Measurements from ENCODE around the gene JHY.
A peak's percentile ranks its signal among the peaks of the same experiment; 100 is the strongest.

The JHY gene

DNA sequence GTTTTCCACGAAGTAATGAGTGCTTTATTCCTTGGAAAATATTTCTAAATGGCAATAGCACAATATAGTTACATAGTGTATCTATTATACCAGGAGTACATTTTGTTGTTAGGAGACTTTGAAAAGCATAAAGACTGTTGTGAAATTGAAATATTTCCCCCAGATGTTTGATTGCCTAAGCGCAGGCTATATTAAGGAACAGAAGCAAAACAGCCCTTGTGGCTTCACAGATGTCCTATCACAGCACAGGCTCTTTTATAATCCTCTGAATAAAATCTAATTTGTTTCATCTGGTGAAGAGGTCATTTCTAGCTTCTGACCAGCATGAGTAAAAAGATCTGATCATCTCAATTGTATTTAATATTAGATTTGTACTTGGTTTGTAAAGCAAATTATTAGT, 50.9 kb downstream of the JHY start:
- H3K27me3 Mint-ChIP-seq, result no peaks in the 10 kb centered on the region
- DNase-seq, result no peak
- no peak overlapping the region for H3K4me3 Mint-ChIP-seq
- no peaks in the 10 kb centered on the region for H3K9me3 Mint-ChIP-seq
- H3K36me3 Mint-ChIP-seq, result no peaks in the 10 kb centered on the region
- no peaks in the 10 kb centered on the region for H3K4me1 Mint-ChIP-seq
- no peak overlapping the region for H3K27ac Mint-ChIP-seq
- CTCF ChIA-PET, result interaction anchor here (0.7 to 1.0 kb wide), 2 partner anchors 69 to 1278 kb away, joined by 3 read pairs; no protein-coding TSS in a partner anchor

DNA sequence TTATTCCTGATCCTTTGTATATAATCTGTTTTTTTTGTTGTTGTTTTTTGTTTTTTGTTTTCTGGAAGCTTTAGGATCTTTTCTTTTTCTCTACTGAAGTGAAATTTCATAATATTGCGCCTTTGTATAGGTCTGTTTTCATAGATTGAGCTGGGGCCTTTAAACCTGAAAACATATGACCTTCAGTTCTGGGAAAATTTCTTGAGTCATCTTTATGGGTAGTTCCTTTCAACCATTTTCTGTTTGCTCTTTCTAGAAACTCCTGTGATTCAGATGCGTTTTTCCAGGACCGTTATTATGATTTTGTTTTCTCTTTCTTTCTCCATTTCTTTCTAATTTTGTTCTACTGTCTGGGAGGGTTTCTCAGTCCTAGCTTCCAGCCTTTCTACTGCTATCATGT, 55.4 kb downstream of the JHY start:
- no peak for DNase-seq
- no peaks in the 10 kb centered on the region for H3K36me3 Mint-ChIP-seq
- H3K27me3 Mint-ChIP-seq, result no peaks in the 10 kb centered on the region
- CTCF ChIA-PET, result no interaction called here
- no peaks in the 10 kb centered on the region for H3K4me1 Mint-ChIP-seq
- no peaks in the 10 kb centered on the region for H3K9me3 Mint-ChIP-seq
- no peak overlapping the region for H3K27ac Mint-ChIP-seq
- H3K4me3 Mint-ChIP-seq, result no peak overlapping the region

DNA sequence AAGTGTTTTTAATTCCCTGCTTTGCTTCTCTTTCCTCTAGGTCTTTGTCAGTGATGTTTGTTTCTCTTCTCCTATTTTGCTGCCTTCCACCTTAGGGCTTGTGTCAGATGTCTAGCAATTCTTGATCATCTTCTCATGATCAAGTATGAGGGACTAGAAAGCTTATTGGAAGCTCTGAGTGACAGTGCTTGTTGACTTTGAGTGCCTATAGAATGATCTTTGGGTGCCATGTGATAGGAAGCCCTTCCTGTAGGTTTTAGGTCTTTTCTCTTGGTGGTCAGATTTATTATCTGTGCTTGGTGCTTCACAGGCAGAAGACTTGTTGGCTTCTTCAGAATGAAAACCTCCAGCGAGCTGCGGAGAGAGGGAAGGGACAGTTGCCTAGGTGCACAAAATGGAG, 56.0 kb downstream of the JHY start:
- Mint-ChIP-seq H3K4me1 (no peaks in the 10 kb centered on the region), H3K4me3 (no peak overlapping the region), H3K36me3 (no peaks in the 10 kb centered on the region), H3K27ac (no peak overlapping the region), H3K9me3 (no peaks in the 10 kb centered on the region), H3K27me3 (no peaks in the 10 kb centered on the region)
- DNase-seq, result no peak
- CTCF ChIA-PET, result no interaction called here

DNA sequence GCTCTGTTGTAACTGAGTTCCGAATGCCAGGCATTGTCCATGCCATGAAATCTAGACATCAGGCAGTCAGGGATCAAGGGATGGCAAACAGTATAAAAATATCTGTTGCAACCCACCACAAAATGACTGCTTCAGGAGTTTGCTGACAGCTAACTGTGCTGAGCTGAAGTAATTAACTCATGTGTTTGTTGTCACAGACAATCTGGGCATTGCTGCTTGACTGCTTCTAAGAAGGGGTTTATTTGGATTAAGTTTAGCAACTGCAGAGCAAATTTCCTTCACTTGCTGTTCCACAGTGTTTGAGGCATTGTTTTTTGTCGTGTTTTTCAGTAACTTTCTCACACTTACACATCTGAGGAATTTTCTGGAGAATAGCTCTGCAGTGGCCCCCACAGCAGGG, 68.7 kb downstream of the JHY start:
- no peak overlapping the region for H3K4me3 Mint-ChIP-seq
- H3K27me3 Mint-ChIP-seq, result peaks cover 3% of the 10 kb centered on the region
- H3K27ac Mint-ChIP-seq, result no peak overlapping the region
- peaks cover 4% of the 10 kb centered on the region for H3K4me1 Mint-ChIP-seq
- no peaks in the 10 kb centered on the region for H3K9me3 Mint-ChIP-seq
- no peak for DNase-seq
- no peaks in the 10 kb centered on the region for H3K36me3 Mint-ChIP-seq
- CTCF ChIA-PET, result no interaction called here

DNA sequence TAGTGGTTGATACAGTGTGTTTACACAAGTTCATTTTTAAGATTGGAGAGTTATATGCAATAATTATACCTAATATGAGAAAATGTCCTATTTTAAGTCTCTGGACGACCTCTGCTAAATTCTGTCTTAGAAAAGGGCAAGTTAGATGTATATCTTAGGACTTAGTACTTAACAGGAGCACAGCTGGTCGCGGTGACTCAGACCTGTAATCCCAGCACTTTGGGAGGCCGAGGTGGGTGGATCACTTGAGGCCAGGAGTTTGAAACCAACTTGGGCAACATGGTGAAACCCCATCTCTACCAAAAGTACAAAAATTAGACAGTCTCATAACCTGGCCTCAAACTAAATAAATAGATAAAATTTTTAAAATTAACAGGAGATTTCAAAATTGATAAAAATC, 71.9 kb downstream of the JHY start:
- no peaks in the 10 kb centered on the region for H3K27me3 Mint-ChIP-seq
- H3K4me1 Mint-ChIP-seq, result no peaks in the 10 kb centered on the region
- no peak overlapping the region for H3K4me3 Mint-ChIP-seq
- H3K27ac Mint-ChIP-seq, result no peak overlapping the region
- CTCF ChIA-PET, result no interaction called here
- no peaks in the 10 kb centered on the region for H3K36me3 Mint-ChIP-seq
- DNase-seq, result no peak
- no peaks in the 10 kb centered on the region for H3K9me3 Mint-ChIP-seq

DNA sequence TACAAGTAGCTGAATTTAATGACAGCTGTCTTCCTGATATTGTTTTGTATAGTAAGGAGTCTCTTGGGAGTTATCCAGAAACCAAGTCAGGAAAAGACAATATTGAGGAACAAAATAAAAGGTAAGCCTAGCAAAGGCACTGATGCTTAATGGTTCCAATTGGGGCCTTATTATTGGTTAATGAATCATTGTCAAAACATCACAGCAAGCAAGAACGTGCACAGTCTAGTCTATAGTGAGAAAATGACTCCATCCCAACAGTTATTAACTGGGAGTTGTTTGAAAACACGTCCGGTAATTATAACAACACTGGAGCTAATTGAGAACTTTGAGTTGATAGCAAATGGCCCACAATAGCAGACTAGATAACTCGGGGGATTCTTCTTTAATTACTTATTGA, 81.4 kb downstream of the JHY start:
- Mint-ChIP-seq H3K27me3 (peaks cover 22% of the 10 kb centered on the region), H3K4me3 (no peak overlapping the region), H3K36me3 (no peaks in the 10 kb centered on the region), H3K27ac (no peak overlapping the region), H3K9me3 (no peaks in the 10 kb centered on the region), H3K4me1 (no peaks in the 10 kb centered on the region)
- CTCF ChIA-PET, result no interaction called here
- DNase-seq, result no peak

DNA sequence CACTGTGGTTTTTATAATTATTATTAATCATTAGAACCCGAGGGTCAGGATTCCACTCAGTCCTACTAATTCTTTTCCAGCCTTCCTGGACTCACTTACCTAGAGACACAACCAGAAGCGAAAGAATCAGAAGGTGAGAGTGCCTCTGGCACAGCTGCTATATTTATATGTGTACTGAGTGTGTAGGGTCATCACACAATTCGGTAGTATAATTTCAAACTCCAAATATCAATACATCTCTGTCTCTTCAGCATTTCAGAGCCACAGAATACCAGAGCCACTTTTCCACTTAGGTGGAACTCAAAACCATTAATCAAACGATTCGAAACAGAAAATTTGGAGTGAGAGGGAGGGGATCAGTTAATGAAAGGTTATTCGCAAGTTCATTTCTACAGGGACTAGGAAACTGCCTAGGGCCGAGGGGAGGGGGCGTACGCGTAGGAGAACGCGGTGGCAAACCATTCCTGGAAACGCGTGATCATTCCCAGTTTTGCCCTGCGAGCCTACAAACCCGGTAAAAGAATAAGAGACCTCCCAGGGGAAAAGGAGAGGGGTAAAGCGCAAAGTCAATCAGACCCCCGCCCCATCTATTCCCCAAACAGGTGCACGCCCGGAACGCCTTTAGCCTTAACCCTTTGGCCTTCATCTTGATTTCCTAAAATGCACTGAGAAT, 93.6 kb downstream of the JHY start:
- CTCF ChIA-PET, result no interaction called here
- DNase-seq, result no peak
- peaks cover 4% of the 10 kb centered on the region for H3K36me3 Mint-ChIP-seq
- no peaks in the 10 kb centered on the region for H3K9me3 Mint-ChIP-seq
- peaks cover 18% of the 10 kb centered on the region for H3K4me1 Mint-ChIP-seq
- H3K27me3 Mint-ChIP-seq, result peaks cover 67% of the 10 kb centered on the region
- H3K27ac Mint-ChIP-seq, result peak overlapping the region; percentile 5
- no peak overlapping the region for H3K4me3 Mint-ChIP-seq

DNA sequence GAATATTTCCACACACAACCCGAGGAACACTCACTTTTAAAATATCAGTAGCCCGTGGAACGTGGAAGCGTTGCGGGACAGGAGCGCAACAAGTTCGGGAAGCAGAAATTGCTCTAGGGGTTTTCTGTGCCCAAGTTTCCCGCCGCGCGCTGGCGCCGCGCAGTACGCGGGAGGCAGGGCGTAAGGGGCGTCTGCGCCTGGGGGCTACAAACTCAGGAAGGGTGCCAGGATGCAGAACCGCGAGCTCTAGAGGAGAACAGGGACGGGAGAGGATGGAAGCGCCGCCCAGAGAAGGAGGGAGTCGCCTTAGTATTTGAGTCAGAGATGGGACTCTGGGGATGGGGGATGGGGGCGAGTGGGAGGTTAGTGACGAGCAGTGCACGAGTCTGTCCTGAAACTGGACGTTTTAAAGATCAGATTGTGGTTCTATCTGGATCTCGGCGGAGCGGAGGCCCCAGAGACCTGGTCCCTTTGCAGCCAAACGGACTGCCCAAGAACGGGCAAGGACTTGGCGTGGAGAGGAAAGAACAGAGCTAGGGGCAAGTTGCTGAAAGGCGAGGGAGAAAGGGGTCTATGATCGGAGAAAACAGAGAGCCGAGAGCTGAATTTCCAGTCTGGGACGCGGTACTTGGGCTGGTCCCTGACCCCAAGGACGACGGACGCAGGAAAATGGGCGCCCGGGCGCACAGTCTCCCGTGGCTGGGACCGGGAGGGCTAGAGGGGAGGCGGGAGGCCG, 94.3 kb downstream of the JHY start:
- Mint-ChIP-seq H3K36me3 (peaks cover 4% of the 10 kb centered on the region), H3K9me3 (no peaks in the 10 kb centered on the region), H3K27me3 (peaks cover 74% of the 10 kb centered on the region), H3K4me3 (no peak overlapping the region), H3K27ac (peak overlapping the region; percentile 5), H3K4me1 (peaks cover 18% of the 10 kb centered on the region)
- DNase-seq, result no peak
- CTCF ChIA-PET, result no interaction called here

DNA sequence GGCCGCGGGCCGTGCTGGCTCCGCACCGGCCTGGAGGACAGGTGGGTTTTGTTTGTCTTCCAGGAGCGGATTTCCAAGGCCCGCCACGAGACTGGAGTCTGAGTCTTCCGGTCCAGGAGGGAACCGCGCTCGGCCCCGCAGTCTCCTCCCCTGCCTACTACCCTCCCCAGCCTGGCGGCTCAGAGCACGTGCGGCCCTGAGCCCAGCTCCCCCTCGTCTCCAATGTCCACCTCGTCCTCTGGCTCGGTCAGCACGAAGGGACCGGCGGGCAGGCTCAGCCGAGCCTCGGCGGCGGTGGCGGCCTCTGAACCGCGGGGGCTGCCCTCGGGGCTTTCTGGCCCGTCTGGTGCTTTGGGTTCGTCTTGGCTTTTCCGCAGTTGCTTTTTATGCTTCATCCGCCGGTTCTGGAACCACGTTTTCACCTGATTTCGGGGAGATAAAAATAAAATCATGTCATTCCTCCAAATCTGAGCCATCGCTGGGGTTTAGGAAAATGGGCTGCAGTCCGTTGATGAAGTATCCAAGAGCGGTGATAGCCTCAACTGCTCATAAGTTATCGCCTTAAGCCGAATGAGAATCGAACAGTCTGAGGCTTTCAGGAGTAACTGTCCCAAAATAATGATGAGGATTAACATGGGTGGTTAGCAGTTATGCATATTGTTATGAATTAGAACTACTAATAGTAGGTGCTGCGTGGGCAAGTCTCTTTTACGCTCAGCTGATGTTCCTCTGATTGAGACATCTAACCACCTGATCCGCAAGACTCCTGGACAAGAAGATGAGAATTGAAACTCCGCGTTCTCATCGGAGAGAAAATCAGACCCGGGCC, 95.1 kb downstream of the JHY start:
- Mint-ChIP-seq H3K9me3 (no peaks in the 10 kb centered on the region), H3K4me3 (no peak overlapping the region), H3K4me1 (peaks cover 18% of the 10 kb centered on the region), H3K36me3 (peaks cover 4% of the 10 kb centered on the region), H3K27ac (peak overlapping the region; percentile 71), H3K27me3 (peaks cover 81% of the 10 kb centered on the region)
- CTCF ChIA-PET, result interaction anchor here (1.8 kb wide), 1 partner anchor 79 kb away, joined by 5 read pairs; no protein-coding TSS in a partner anchor
- DNase-seq, result no peak

DNA sequence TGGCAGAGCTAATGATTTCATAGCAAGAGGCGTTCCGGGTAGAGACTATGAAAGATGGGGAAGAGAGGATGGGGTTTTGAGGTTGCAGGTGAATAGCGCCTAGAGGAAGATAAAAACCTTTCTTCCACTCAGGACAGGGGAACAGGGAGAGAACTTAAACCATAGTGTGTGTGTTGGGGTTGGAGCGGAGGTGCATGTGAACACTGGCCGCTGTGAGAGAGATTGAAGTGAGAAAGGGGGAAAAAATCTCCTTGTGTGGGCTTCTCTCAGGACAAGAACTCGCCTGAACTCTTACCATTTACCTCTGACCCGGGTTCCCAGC, 95.7 kb downstream of the JHY start:
- DNase-seq, result no peak
- H3K9me3 Mint-ChIP-seq, result no peaks in the 10 kb centered on the region
- H3K4me1 Mint-ChIP-seq, result peaks cover 24% of the 10 kb centered on the region
- CTCF ChIA-PET, result interaction anchor here (1.8 kb wide), 1 partner anchor 79 kb away, joined by 5 read pairs; no protein-coding TSS in a partner anchor
- H3K27ac Mint-ChIP-seq, result peak overlapping the region; percentile 71
- no peak overlapping the region for H3K4me3 Mint-ChIP-seq
- peaks cover 87% of the 10 kb centered on the region for H3K27me3 Mint-ChIP-seq
- peaks cover 4% of the 10 kb centered on the region for H3K36me3 Mint-ChIP-seq

DNA sequence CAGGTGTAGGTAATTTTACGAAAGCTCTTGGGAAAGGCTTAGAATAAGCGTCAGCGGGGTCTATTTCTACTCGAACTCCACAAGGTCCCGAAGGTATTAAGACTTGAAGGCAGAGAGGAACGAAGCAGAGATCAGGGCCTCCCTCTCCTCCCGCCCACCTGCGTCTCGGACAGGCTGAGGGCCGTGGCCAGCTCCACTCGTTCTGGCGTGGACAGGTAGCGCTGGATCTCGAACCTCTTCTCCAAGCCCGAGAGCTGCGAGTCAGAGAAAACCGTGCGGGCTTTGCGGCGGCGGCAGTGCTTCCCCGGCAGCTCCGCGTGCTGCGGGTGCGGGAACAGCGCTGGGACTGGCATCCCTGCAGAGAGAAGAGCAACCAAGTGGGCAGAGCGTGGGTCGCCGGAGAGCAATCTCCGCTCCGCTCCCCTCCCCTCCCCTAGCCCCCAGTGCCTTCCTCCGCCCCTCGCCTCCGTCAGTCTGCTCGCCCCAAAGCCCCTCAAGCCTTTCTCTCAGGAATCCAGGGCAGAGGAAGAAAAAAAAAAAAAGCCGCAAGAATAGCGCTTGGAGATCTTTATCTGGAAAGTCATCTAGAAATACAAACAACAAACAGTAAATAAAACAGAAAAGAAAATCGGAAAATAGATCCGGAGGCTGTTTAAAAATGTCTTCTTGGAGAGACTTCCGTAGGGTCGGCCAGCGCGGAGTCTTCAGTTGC, 96.7 kb downstream of the JHY start:
- H3K4me3 Mint-ChIP-seq, result no peak overlapping the region

DNA sequence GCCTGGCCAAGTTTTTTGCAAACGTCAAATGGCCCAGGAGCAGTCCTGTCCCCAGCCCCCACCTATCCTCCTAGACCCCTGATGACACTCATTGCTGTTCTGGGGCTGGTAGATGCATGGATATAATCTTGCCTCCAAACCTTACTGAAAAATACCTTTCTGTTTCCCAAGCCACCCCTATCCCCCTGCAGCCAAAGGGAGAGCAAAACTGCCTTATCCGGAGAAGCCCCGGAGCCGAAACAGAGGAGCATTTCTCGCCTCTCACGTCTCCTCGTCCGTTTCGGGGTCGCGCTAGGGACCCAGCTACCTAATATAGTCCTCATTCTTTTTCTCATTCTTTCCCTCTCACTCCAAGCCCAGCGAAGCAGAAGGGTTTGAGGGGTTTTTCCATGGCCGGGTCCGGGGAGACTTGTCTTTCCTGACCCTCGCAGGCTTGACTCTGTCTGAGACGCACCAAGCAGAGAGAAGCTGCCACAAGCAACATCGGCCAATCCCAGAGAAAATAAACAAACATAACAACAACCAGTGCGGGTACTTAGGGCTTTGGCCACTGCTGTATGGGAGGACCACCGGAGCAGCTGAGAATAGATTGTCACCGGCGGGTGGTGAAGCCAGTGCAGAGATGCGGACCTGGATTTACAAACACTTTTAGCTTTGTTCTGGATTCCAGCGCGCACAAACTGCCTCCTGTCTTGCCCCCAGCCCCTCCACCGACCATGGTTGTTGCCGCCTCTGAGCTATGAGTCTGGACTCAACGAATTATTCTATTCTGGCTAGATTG, 97.4 kb downstream of the JHY start:
- DNase-seq, result no peak

More for the DNA sequence above, 96.7 kb downstream of the JHY start:
- Mint-ChIP-seq H3K27ac (no peak overlapping the region), H3K9me3 (no peaks in the 10 kb centered on the region), H3K27me3 (peaks cover 97% of the 10 kb centered on the region), H3K36me3 (peaks cover 4% of the 10 kb centered on the region), H3K4me1 (peaks cover 29% of the 10 kb centered on the region)
- DNase-seq, result no peak
- CTCF ChIA-PET, result interaction anchor here (1.8 kb wide), 1 partner anchor 78 kb away, joined by 5 read pairs; no protein-coding TSS in a partner anchor

DNA sequence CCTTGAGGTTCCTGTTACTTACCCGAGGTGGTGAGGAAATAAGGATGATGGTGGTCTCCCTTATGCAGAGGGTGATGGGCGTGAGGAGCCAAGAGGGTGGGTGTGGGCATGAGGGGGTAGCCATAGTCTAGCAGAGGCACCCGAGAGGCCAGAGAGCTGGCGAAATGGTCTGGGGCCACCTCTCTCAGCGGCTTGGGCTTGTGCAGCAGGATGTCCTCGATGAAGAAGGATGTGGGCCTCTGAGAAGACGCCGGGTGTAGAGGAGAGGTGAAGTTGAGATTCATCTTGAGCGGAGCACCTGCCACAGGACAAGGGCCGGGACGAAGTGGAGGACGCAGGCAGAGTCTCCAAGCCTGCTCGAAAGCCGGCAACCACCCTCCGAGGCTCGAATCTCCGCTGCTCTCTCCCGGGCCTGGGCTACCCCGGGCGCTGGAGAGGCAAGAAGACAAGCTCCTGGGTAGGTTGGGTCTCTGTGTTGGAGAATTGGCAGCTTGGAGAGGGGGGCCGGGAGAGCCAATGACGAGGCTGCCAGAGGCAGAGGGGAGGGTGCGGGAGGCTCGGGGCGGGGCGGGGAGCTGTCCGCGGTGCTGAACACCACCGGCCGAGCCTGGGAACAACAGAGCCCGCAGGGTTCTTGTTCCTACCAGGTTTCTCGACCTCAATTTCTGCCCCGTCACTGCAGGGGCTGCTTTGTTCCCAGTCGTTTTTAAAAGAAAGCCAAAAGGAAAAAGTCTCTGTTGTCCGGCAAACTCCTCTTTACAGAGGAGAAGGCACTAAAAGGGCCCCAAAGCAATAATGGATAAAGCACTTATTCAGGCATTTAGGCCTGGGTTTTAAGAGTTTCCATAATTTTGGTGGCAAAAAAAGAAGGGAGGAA, 99.1 kb downstream of the JHY start, which contains the start of gene BSX:
TSS of gene BSX (minus strand) at position 447 of the 877 bp plus-strand sequence. CDS start at position 284, 163 bp downstream.
- H3K4me1 Mint-ChIP-seq, result peaks cover 27% of the 10 kb centered on the region
- CTCF ChIA-PET, result no interaction called here
- peak; percentile 77 for DNase-seq
- peak within 1 kb of the TSS; percentile 25 for H3K27ac Mint-ChIP-seq
- no peak within 1 kb of the TSS for H3K4me3 Mint-ChIP-seq
- peaks cover 2% of the 10 kb centered on the region for H3K36me3 Mint-ChIP-seq
- H3K27me3 Mint-ChIP-seq, result peaks cover 96% of the 10 kb centered on the region
- H3K9me3 Mint-ChIP-seq, result no peaks in the 10 kb centered on the region

More for the DNA sequence above, 97.4 kb downstream of the JHY start:
- Mint-ChIP-seq H3K4me1 (peaks cover 32% of the 10 kb centered on the region), H3K27me3 (peaks cover 99% of the 10 kb centered on the region), H3K9me3 (no peaks in the 10 kb centered on the region), H3K36me3 (peaks cover 4% of the 10 kb centered on the region), H3K4me3 (no peak overlapping the region), H3K27ac (peak overlapping the region; percentile 78)
- CTCF ChIA-PET, result no interaction called here

All from activated naive CD4-positive, alpha-beta T cell treated with anti-CD3 and anti-CD28 coated beads, Interleukin-2, amount 10 ng/mL, durations not matched to agents 7 days and 5 days (primary cell).